ENCODE data around the gene PPM1D.

GRCh38 chr17:60678118-60678444 is 78.1 kb downstream of the PPM1D start:
- TF ChIP-seq CTCF (conservative IDR thresholded peaks at IDR 0.05; ENCODE audit: low read length), result no peak
- TF ChIP-seq EZH2phosphoT487 (IDR thresholded peaks at IDR 0.05; ENCODE audit: borderline replicate concordance, low read depth, low read length), result no peak
